ENCODE data around the gene NTN4. TPM values are rescaled to one million over a fixed set of nuclear protein-coding genes. Genes with fewer than 3 reads are reported as not detected.
A peak's percentile ranks its signal among the peaks of the same experiment; 100 is the strongest.

The NTN4 gene
- total and polyA plus RNA-seq, 7 experiments from 2014 or later: 0.08 to 0.86 TPM; not detected in 5

- ChIA-PET POLR2A (no interaction called here), CTCF (interaction anchor here (0.6 kb wide), 1 partner anchor 646 kb away, joined by 3 read pairs; no protein-coding TSS in a partner anchor)
- Mint-ChIP-seq H3K27ac (no peak overlapping the region), H3K4me1 (peaks cover 0 to 6% (median 0%) of the 10 kb centered on the region in 7 donors), H3K9me3 (peaks cover 0 to 4% (median 0%) of the 10 kb centered on the region in 11 donors), H3K27me3 (peaks cover 0 to 5% (median 0%) of the 10 kb centered on the region in 5 donors), H3K4me3 (no peak overlapping the region), H3K36me3 (no peaks in the 10 kb centered on the region)
- Histone ChIP-seq H3K4me1 (ENCODE audit: control insufficient read depth in 2 of 2, insufficient read depth in 2 of 2, low read length in 2 of 2) (no peaks in the 10 kb centered on the region), H3K27me3 (ENCODE audit: control insufficient read depth in 2 of 2, insufficient read depth in 2 of 2, low read length in 2 of 2) (no peaks in the 10 kb centered on the region), H3K9me3 (ENCODE audit: control insufficient read depth in 2 of 3, low read length in 3 of 3) (no peaks in the 10 kb centered on the region), H3K27ac (ENCODE audit: low read depth, low read length) (no peak overlapping the region), H3K36me3 (ENCODE audit: control insufficient read depth in 2 of 3, insufficient read depth in 3 of 3, low read length in 3 of 3) (no peaks in the 10 kb centered on the region), H3K4me3 (ENCODE audit: low read length) (no peak overlapping the region)
- no peak for DNase-seq
- ATAC-seq: no peak
- intact Hi-C loops (cut with micrococcal nuclease): no loop called here
Observed at GRCh38 chr12:95640516-95640915, 150.0 kb downstream of the NTN4 start.

- Mint-ChIP-seq H3K9me3 (peaks cover 0 to 4% (median 0%) of the 10 kb centered on the region in 11 donors), H3K27ac (no peak overlapping the region), H3K4me3 (no peak overlapping the region), H3K4me1 (peaks cover 0 to 4% (median 0%) of the 10 kb centered on the region in 7 donors), H3K36me3 (peaks cover 0 to under 1% (median 0%) of the 10 kb centered on the region in 5 donors), H3K27me3 (peaks cover 0 to 4% (median 0%) of the 10 kb centered on the region in 5 donors)
- DNase-seq: no peak
- H3K27me3 ChIP-seq (ENCODE audit: control insufficient read depth in 2 of 2, insufficient read depth in 2 of 2, low read length in 2 of 2): no peaks in the 10 kb centered on the region
- ATAC-seq: no peak
- no peaks in the 10 kb centered on the region for H3K36me3 ChIP-seq (ENCODE audit: control insufficient read depth in 2 of 3, insufficient read depth in 3 of 3, low read length in 3 of 3)
- H3K4me1 ChIP-seq (ENCODE audit: control insufficient read depth in 2 of 2, insufficient read depth in 2 of 2, low read length in 2 of 2): no peaks in the 10 kb centered on the region
- H3K27ac ChIP-seq (ENCODE audit: low read depth, low read length): no peak overlapping the region
- intact Hi-C loops (cut with micrococcal nuclease): no loop called here
- no peak overlapping the region for H3K4me3 ChIP-seq (ENCODE audit: low read length)
- CTCF ChIA-PET: no interaction called here
- POLR2A ChIA-PET: no interaction called here
- H3K9me3 ChIP-seq (ENCODE audit: control insufficient read depth in 2 of 3, low read length in 3 of 3): no peaks in the 10 kb centered on the region
Observed at GRCh38 chr12:95637471-95638155, 153.0 kb downstream of the NTN4 start.

- Mint-ChIP-seq H3K9me3 (peaks cover 0 to 4% (median 0%) of the 10 kb centered on the region in 11 donors), H3K4me1 (no peaks in the 10 kb centered on the region), H3K27ac (no peak overlapping the region), H3K36me3 (peaks cover 0 to 3% (median 0%) of the 10 kb centered on the region in 5 donors), H3K4me3 (no peak overlapping the region), H3K27me3 (peaks cover 0 to 4% (median 0%) of the 10 kb centered on the region in 5 donors)
- intact Hi-C loops (cut with micrococcal nuclease): no loop called here
- POLR2A ChIA-PET: no interaction called here
- Histone ChIP-seq H3K9me3 (ENCODE audit: control insufficient read depth in 2 of 3, low read length in 3 of 3) (no peaks in the 10 kb centered on the region), H3K4me1 (ENCODE audit: control insufficient read depth in 2 of 2, insufficient read depth in 2 of 2, low read length in 2 of 2) (no peaks in the 10 kb centered on the region), H3K4me3 (ENCODE audit: low read length) (no peak overlapping the region), H3K36me3 (ENCODE audit: control insufficient read depth in 2 of 3, insufficient read depth in 3 of 3, low read length in 3 of 3) (no peaks in the 10 kb centered on the region), H3K27me3 (ENCODE audit: control insufficient read depth in 2 of 2, insufficient read depth in 2 of 2, low read length in 2 of 2) (no peaks in the 10 kb centered on the region), H3K27ac (ENCODE audit: low read depth, low read length) (no peak overlapping the region)
- CTCF ChIA-PET: no interaction called here
- no peak for DNase-seq
- ATAC-seq: no peak
Observed at GRCh38 chr12:95637010-95637409, 153.6 kb downstream of the NTN4 start.

GRCh38 chr12:95634622-95635621 lies 155.6 kb downstream of the NTN4 start:
- H3K36me3 ChIP-seq (ENCODE audit: control insufficient read depth in 2 of 3, insufficient read depth in 3 of 3, low read length in 3 of 3): no peaks in the 10 kb centered on the region
- Mint-ChIP-seq H3K9me3 (peaks cover 0 to 4% (median 0%) of the 10 kb centered on the region in 11 donors), H3K4me3 (no peak overlapping the region), H3K27ac (no peak overlapping the region), H3K4me1 (no peaks in the 10 kb centered on the region), H3K36me3 (peaks cover 0 to 3% (median 0%) of the 10 kb centered on the region in 5 donors), H3K27me3 (peaks cover 0 to 4% (median 0%) of the 10 kb centered on the region in 5 donors)
- no peak for ATAC-seq
- no peak for DNase-seq
- intact Hi-C loops (cut with micrococcal nuclease): no loop called here
- POLR2A ChIA-PET: no interaction called here
- H3K4me3 ChIP-seq (ENCODE audit: low read length): no peak overlapping the region
- no peak overlapping the region for H3K27ac ChIP-seq (ENCODE audit: low read depth, low read length)
- no peaks in the 10 kb centered on the region for H3K9me3 ChIP-seq (ENCODE audit: control insufficient read depth in 2 of 3, low read length in 3 of 3)
- CTCF ChIA-PET: interaction anchor here (0.6 kb wide), 1 partner anchor 12 kb away, joined by 3 read pairs; no protein-coding TSS in a partner anchor
- no peaks in the 10 kb centered on the region for H3K27me3 ChIP-seq (ENCODE audit: control insufficient read depth in 2 of 2, insufficient read depth in 2 of 2, low read length in 2 of 2)
- H3K4me1 ChIP-seq (ENCODE audit: control insufficient read depth in 2 of 2, insufficient read depth in 2 of 2, low read length in 2 of 2): no peaks in the 10 kb centered on the region

GRCh38 chr12:95633732-95634465 lies 156.7 kb downstream of the NTN4 start:
- Mint-ChIP-seq H3K27ac (no peak overlapping the region), H3K36me3 (peaks cover 0 to 3% (median 0%) of the 10 kb centered on the region in 5 donors), H3K4me3 (no peak overlapping the region), H3K4me1 (no peaks in the 10 kb centered on the region), H3K27me3 (peaks cover 0 to 4% (median 0%) of the 10 kb centered on the region in 5 donors), H3K9me3 (peaks cover 0 to 4% (median 0%) of the 10 kb centered on the region in 11 donors)
- CTCF ChIA-PET: no interaction called here
- H3K9me3 ChIP-seq (ENCODE audit: control insufficient read depth in 2 of 3, low read length in 3 of 3): no peaks in the 10 kb centered on the region
- no peaks in the 10 kb centered on the region for H3K36me3 ChIP-seq (ENCODE audit: control insufficient read depth in 2 of 3, insufficient read depth in 3 of 3, low read length in 3 of 3)
- no peaks in the 10 kb centered on the region for H3K27me3 ChIP-seq (ENCODE audit: control insufficient read depth in 2 of 2, insufficient read depth in 2 of 2, low read length in 2 of 2)
- intact Hi-C loops (cut with micrococcal nuclease): no loop called here
- POLR2A ChIA-PET: no interaction called here
- no peak for ATAC-seq
- no peak for DNase-seq
- H3K27ac ChIP-seq (ENCODE audit: low read depth, low read length): no peak overlapping the region
- H3K4me3 ChIP-seq (ENCODE audit: low read length): no peak overlapping the region
- H3K4me1 ChIP-seq (ENCODE audit: control insufficient read depth in 2 of 2, insufficient read depth in 2 of 2, low read length in 2 of 2): no peaks in the 10 kb centered on the region

GRCh38 chr12:95633049-95633731 lies 157.4 kb downstream of the NTN4 start:
- POLR2A ChIA-PET: no interaction called here
- peaks cover 0 to 3% (median 0%) of the 10 kb centered on the region in 5 donors for H3K36me3 Mint-ChIP-seq
- intact Hi-C loops (cut with micrococcal nuclease): no loop called here
- H3K27me3 Mint-ChIP-seq: peaks cover 0 to 4% (median 0%) of the 10 kb centered on the region in 5 donors
- H3K27ac Mint-ChIP-seq: no peak overlapping the region
- ATAC-seq (peak; percentile 41), DNase-seq (no peak)
- H3K4me1 Mint-ChIP-seq: no peaks in the 10 kb centered on the region
- Histone ChIP-seq H3K36me3 (ENCODE audit: control insufficient read depth in 2 of 3, insufficient read depth in 3 of 3, low read length in 3 of 3) (no peaks in the 10 kb centered on the region), H3K27me3 (ENCODE audit: control insufficient read depth in 2 of 2, insufficient read depth in 2 of 2, low read length in 2 of 2) (no peaks in the 10 kb centered on the region), H3K4me3 (ENCODE audit: low read length) (no peak overlapping the region), H3K9me3 (ENCODE audit: control insufficient read depth in 2 of 3, low read length in 3 of 3) (no peaks in the 10 kb centered on the region), H3K27ac (ENCODE audit: low read depth, low read length) (no peak overlapping the region), H3K4me1 (ENCODE audit: control insufficient read depth in 2 of 2, insufficient read depth in 2 of 2, low read length in 2 of 2) (no peaks in the 10 kb centered on the region)
- CTCF ChIA-PET: no interaction called here
- H3K4me3 Mint-ChIP-seq: no peak overlapping the region
- H3K9me3 Mint-ChIP-seq: peaks cover 0 to 4% (median 0%) of the 10 kb centered on the region in 11 donors
